Hepatocyte (in vitro differentiated cells): Measurements from ENCODE around the gene CP. TPM values are rescaled to one million over a fixed set of nuclear protein-coding genes. Genes with fewer than 3 reads are reported as not detected.
A peak's percentile ranks its signal among the peaks of the same experiment; 100 is the strongest.

Experiments
- DNase-seq: peaks from one replicate; pipeline ENCODE4 v3.0.0-alpha.2; 2016; ENCODE audit warnings: low spot score
- H2AFZ ChIP-seq: fragments of 200-600 bp; sonication (generic); 2 replicates; pipeline ENCODE4 v1.6.0; 2016; ENCODE audit warnings: antibody characterized with exemption, mild to moderate bottlenecking
- H3K27ac ChIP-seq: fragments of 200-600 bp; sonication (generic); 2 replicates; pipeline ENCODE4 v1.5.1; 2016; ENCODE audit warnings: mild to moderate bottlenecking
- H3K27me3 ChIP-seq: fragments of 200-600 bp; sonication (generic); 2 replicates; pipeline ENCODE4 v1.6.1; 2016
- H3K36me3 ChIP-seq: fragments of 200-600 bp; sonication (generic); replicated peaks from 2 replicates; pipeline ENCODE4 v1.5.1; 2016; ENCODE audit warnings: low read depth; ENCODE audit not compliant: insufficient read depth
- H3K4me1 ChIP-seq: fragments of 200-600 bp; sonication (generic); 2 replicates; pipeline ENCODE4 v1.5.1; 2016; ENCODE audit warnings: mild to moderate bottlenecking, moderate library complexity; ENCODE audit not compliant: insufficient read depth
- H3K4me2 ChIP-seq: fragments of 200-600 bp; sonication (generic); 2 replicates; pipeline ENCODE4 v1.6.0; 2016
- H3K4me3 ChIP-seq: fragments of 200-600 bp; sonication (generic); 2 replicates; pipeline ENCODE4 v1.5.1; 2016; ENCODE audit warnings: mild to moderate bottlenecking
- H3K79me2 ChIP-seq: fragments of 200-600 bp; sonication (generic); 2 replicates; pipeline ENCODE4 v1.6.0; 2017; ENCODE audit warnings: mild to moderate bottlenecking
- H3K9me2 ChIP-seq: fragments of 200-600 bp; sonication (generic); replicated peaks from 2 replicates; pipeline ENCODE4 v1.6.0; 2017; ENCODE audit warnings: mild to moderate bottlenecking; ENCODE audit not compliant: insufficient read depth
- H3K9me3 ChIP-seq: fragments of 200-600 bp; sonication (generic); 2 replicates; pipeline ENCODE4 v1.5.1; 2016; ENCODE audit warnings: low read depth, mild to moderate bottlenecking
- H4K20me1 ChIP-seq: fragments of 200-600 bp; sonication (generic); 2 replicates; pipeline ENCODE4 v1.6.0; 2016; ENCODE audit warnings: mild to moderate bottlenecking; ENCODE audit not compliant: insufficient read depth, poor library complexity, severe bottlenecking
- EZH2 ChIP-seq: fragments of 200-600 bp; sonication (generic); IDR thresholded peaks from 2 replicates; pipeline ENCODE4 v1.6.1; 2016; ENCODE audit warnings: antibody characterized with exemption, mild to moderate bottlenecking, borderline replicate concordance
- EZH2phosphoT487 ChIP-seq: fragments of 200-600 bp; sonication (generic); IDR thresholded peaks from one replicate; pipeline ENCODE4 v1.6.1; 2018; ENCODE audit warnings: antibody characterized with exemption, mild to moderate bottlenecking, low read depth, moderate library complexity; ENCODE audit not compliant: unreplicated experiment, severe bottlenecking
- WGBS: methylation state at CpG from one replicate; pipeline ENCODE4 v1.1.6; 2016; ENCODE audit warnings: low lambda C conversion rate; ENCODE audit errors: missing lambda C conversion rate; 5-methylcytosine and 5-hydroxymethylcytosine counted together
- polyA plus RNA-seq: library from polyadenylated mRNA; unstranded; fragments of >200 nt; fragmentation: Nextera tagmentation; extraction: Ambion mirVana; gene quantifications from 2 replicates; pipeline ENCODE4 v1.2.1, GENCODE V29; 2016
- total RNA-seq: library from RNA; depleted of rRNA; stranded (reverse); fragments of >200 nt; gene quantifications from 2 replicates; pipeline ENCODE4 v1.2.3, GENCODE V29; 2014
- TF ChIP-seq, protein P1 (sequence below): fragments of 200-600 bp; sonication (generic); IDR thresholded peaks from 2 replicates; pipeline ENCODE4 v1.5.1; 2016; ENCODE audit warnings: antibody characterized with exemption, mild to moderate bottlenecking; ENCODE audit not compliant: poor library complexity

The CP gene
- total RNA-seq (22.3 and 26.4 TPM in 2 replicates), polyA plus RNA-seq (6.5 and 12.5 TPM in 2 replicates)

DNA sequence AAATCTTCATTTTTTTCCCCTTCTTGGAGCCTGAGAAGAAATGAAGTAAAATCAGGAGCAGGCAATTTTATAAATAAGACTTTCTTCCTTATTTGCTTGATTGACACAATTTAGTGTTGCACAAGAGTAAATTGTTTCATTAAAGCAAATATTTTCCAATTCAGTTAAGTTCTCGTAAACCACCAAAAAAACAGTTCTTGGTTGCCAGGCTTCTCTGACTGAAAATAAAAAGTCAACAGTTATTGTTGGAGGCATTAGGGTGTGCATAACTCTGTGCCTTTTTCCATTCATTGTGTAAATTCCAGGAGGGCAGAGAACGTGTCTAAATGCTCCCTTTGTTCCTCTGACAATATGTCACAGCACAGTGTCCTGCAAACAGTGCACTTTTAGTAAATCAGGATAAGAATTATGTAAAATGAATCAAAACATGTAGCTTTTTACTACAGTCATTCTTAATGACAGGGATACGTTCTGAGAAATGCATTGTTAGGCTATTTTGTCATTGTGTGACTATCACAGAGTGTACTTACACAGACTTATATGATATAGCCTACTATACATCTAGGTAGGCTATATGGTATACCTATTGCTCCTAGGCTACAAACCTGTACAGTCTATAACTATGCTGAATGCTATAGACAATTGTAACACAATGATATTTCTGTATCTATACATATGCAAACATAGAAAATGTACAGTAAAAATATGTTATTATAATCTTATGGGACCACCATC is at the start of gene CP:
Gene CP (minus strand): TSS at position 47 of the 735 bp plus-strand sequence. CDS start 37 bp downstream, at position 10.
- Histone ChIP-seq H2AFZ (no peak within 1 kb of the TSS), H3K27ac (peak within 1 kb of the TSS; percentile 3)
- no peak for DNase-seq

DNA sequence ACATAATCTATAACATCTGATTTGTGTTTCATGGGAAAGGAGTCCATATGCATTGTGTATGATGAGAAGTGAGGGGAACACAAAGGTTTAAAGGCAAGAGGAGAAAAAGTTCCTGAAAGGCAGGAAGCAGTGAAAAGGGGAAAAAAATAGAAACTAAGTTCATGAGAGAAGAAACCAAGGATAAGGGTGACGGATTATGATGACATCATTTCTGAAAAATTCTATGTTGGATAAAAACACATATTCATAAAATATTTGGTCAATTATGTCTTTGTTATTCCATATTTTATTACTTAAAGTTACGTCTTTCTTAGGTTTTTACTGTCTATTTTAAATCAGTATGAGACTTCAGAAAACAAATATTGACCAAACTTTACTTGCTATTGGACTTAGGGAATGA is 48.6 kb upstream of the CP start:
- H4K20me1 ChIP-seq: no peaks in the 10 kb centered on the region
- no peak overlapping the region for H3K27ac ChIP-seq
- H3K4me1 ChIP-seq: no peaks in the 10 kb centered on the region
- no peak for DNase-seq
- no peaks in the 10 kb centered on the region for H3K79me2 ChIP-seq
- H3K4me2 ChIP-seq: no peak overlapping the region
- 76% methylated on average over 2 of the region's 2 CpGs for WGBS
- H3K27me3 ChIP-seq: no peaks in the 10 kb centered on the region
- H3K36me3 ChIP-seq: no peaks in the 10 kb centered on the region
- no peaks in the 10 kb centered on the region for H3K9me2 ChIP-seq
- H3K9me3 ChIP-seq: no peaks in the 10 kb centered on the region
- H2AFZ ChIP-seq: no peak overlapping the region
- no peak overlapping the region for H3K4me3 ChIP-seq
- no peak for TF ChIP-seq EZH2phosphoT487
- TF ChIP-seq, protein P1, sequence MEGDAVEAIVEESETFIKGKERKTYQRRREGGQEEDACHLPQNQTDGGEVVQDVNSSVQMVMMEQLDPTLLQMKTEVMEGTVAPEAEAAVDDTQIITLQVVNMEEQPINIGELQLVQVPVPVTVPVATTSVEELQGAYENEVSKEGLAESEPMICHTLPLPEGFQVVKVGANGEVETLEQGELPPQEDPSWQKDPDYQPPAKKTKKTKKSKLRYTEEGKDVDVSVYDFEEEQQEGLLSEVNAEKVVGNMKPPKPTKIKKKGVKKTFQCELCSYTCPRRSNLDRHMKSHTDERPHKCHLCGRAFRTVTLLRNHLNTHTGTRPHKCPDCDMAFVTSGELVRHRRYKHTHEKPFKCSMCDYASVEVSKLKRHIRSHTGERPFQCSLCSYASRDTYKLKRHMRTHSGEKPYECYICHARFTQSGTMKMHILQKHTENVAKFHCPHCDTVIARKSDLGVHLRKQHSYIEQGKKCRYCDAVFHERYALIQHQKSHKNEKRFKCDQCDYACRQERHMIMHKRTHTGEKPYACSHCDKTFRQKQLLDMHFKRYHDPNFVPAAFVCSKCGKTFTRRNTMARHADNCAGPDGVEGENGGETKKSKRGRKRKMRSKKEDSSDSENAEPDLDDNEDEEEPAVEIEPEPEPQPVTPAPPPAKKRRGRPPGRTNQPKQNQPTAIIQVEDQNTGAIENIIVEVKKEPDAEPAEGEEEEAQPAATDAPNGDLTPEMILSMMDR: no peak
- no peak for TF ChIP-seq EZH2

More for the DNA sequence above, at the start of gene CP:
- WGBS: 39% methylated on average over 3 of the region's 3 CpGs
- H3K27me3 ChIP-seq: no peaks in the 10 kb centered on the region
- no peaks in the 10 kb centered on the region for H3K9me3 ChIP-seq
- peaks cover 6% of the 10 kb centered on the region for H3K4me1 ChIP-seq
- no peak within 1 kb of the TSS for H3K4me2 ChIP-seq
- TF ChIP-seq, protein P1: no peak
- TF ChIP-seq EZH2phosphoT487 (no peak), EZH2 (no peak)
- H3K79me2 ChIP-seq: no peaks in the 10 kb centered on the region
- no peaks in the 10 kb centered on the region for H3K36me3 ChIP-seq
- no peak within 1 kb of the TSS for H3K4me3 ChIP-seq
- H4K20me1 ChIP-seq: no peaks in the 10 kb centered on the region
- H3K9me2 ChIP-seq: no peaks in the 10 kb centered on the region

DNA sequence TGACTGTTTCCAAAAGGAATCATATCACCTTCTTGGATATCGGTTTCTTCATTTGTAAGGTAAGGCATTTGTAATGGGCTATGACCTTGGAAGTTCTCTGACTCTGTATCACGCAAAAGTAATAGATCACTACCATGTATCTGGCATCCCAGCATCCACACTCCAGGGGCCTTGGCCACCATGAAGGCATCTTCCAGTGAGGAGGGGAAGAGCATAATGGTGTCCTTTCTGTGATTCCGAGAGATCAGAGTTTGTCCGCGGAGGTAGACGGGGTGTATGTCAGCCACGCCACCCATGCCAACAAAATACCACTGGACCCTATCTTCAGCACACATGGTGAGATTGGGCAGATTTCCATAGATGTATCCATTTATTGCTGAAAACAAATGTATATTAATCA is 48.1 kb upstream of the CP start:
- no peak for DNase-seq
- no peak overlapping the region for H3K4me2 ChIP-seq
- TF ChIP-seq EZH2phosphoT487 (no peak), EZH2 (no peak)
- TF ChIP-seq, protein P1: no peak

More for the DNA sequence above, 48.1 kb upstream of the CP start:
- Histone ChIP-seq H4K20me1 (no peaks in the 10 kb centered on the region), H3K27me3 (no peaks in the 10 kb centered on the region), H3K9me3 (no peaks in the 10 kb centered on the region), H3K4me3 (no peak overlapping the region), H2AFZ (no peak overlapping the region), H3K36me3 (no peaks in the 10 kb centered on the region), H3K9me2 (no peaks in the 10 kb centered on the region), H3K4me1 (no peaks in the 10 kb centered on the region), H3K79me2 (no peaks in the 10 kb centered on the region), H3K27ac (no peak overlapping the region)
- 95% methylated on average over 7 of the region's 7 CpGs for WGBS
